Esophagus squamous epithelium (tissue), 4 donors: ENCODE data around the gene TRIM33.

ENCODE experiments used
- CTCF ChIP-seq, 6 experiments: fragments of 450-650 bp in 4 of 6; fragments of 200-600 bp in 2 of 6; sonication (generic) in 2 of 6; IDR thresholded peaks; one replicate each; pipeline ENCODE4 v1.5.1; 2016 to 2019; ENCODE audit warnings: antibody characterized with exemption in 6 of 6, mild to moderate bottlenecking in 4 of 6, moderate library complexity in 4 of 6
- POLR2A ChIP-seq, 4 donors: fragments of 450-650 bp; IDR thresholded peaks; one replicate each; pipeline ENCODE4 v1.6.1; 2017; ENCODE audit warnings: antibody characterized with exemption in 4 of 4, mild to moderate bottlenecking in 4 of 4, moderate library complexity in 3 of 4

GRCh38 chr1:114468710-114469468 lies 42.1 kb downstream of the TRIM33 start:
- TF ChIP-seq CTCF (IDR thresholded peaks at IDR 0.05) = no peak
- no peak for TF ChIP-seq POLR2A (IDR thresholded peaks at IDR 0.05)
